Breast epithelium (tissue), 4 donors: ENCODE measurements around the gene NECAB3. TPM values are rescaled to one million over a fixed set of nuclear protein-coding genes. Genes with fewer than 3 reads are reported as not detected.
A peak's percentile ranks its signal among the peaks of the same experiment; 100 is the strongest.

Experiments
- DNase-seq, 2 donors: peaks; one replicate each; pipeline ENCODE4 v3.0.0-alpha.2; 2019; ENCODE audit warnings: low spot score in 2 of 2
- H3K27ac ChIP-seq, 2 donors: fragments of 200-600 bp; sonication (generic) in 1 of 2; one replicate each; pipeline ENCODE4 v1.5.1; 2016 to 2019; ENCODE audit warnings: mild to moderate bottlenecking in 1 of 2
- H3K27me3 ChIP-seq, 2 donors: fragments of 200-600 bp; sonication (generic) in 1 of 2; one replicate each; pipeline versions ENCODE4 v1.5.1 to v1.6.0; 2017 to 2019; ENCODE audit warnings: control low read depth in 1 of 2, mild to moderate bottlenecking in 1 of 2
- H3K36me3 ChIP-seq: fragments of 200-600 bp; one replicate; pipeline ENCODE4 v1.5.1; 2019
- H3K4me1 ChIP-seq, 2 donors: fragments of 200-600 bp; sonication (generic); one replicate each; pipeline ENCODE4 v1.5.1; 2016 to 2019; ENCODE audit warnings: control low read depth in 1 of 2
- H3K4me3 ChIP-seq, 3 donors: fragments of 200-600 bp; sonication (generic); 1 replicate in 2 of 3; 2 replicates in 1 of 3; pipeline ENCODE4 v1.5.1; 2016 to 2019; ENCODE audit warnings: mild to moderate bottlenecking in 3 of 3, moderate library complexity in 2 of 3
- H3K9me3 ChIP-seq, 2 donors: fragments of 200-600 bp; sonication (generic) in 1 of 2; one replicate each; pipeline ENCODE4 v1.5.1; 2016 to 2019; ENCODE audit warnings: control low read depth in 1 of 2
- CTCF ChIP-seq, 3 donors: fragments of 450-650 bp; IDR thresholded peaks; one replicate each; pipeline ENCODE4 v1.5.1; 2016 to 2017; ENCODE audit warnings: antibody characterized with exemption in 3 of 3, mild to moderate bottlenecking in 3 of 3, moderate library complexity in 3 of 3
- POLR2A ChIP-seq: fragments of 450-650 bp; IDR thresholded peaks from one replicate; pipeline ENCODE4 v1.6.1; 2016; ENCODE audit warnings: antibody characterized with exemption, mild to moderate bottlenecking, moderate library complexity
- POLR2AphosphoS5 ChIP-seq, 3 donors: sonication (generic); formaldehyde crosslinking; IDR thresholded peaks; one replicate each; pipeline ENCODE4 v1.6.1; 2017; ENCODE audit warnings: antibody characterized with exemption in 3 of 3
- intact Hi-C: fragments of 100-400 bp; cut with DNase I; formaldehyde crosslinking; loops from one replicate; pipeline ENCODE4 v1.15.1; 2023; ENCODE audit warnings: low total_unique reads
- total RNA-seq, 3 donors: library from RNA; depleted of rRNA; stranded (reverse); fragments of >200 nt; gene quantifications; one replicate each; pipeline ENCODE4 v1.1.0, GENCODE V29; 2016

The NECAB3 gene
- total RNA-seq, 3 donors from 2014 or later = 23.4 to 37.3 (median 28.5) TPM

- H3K27ac ChIP-seq = peak overlapping the region; percentile 89 to 90
- intact Hi-C loops = no loop called here
- H3K4me3 ChIP-seq = no peak overlapping the region
- H3K36me3 ChIP-seq = no peaks in the 10 kb centered on the region
- peaks cover 0 to 5% of the 10 kb centered on the region in 2 donors for H3K4me1 ChIP-seq
- DNase-seq = no peak
- no peaks in the 10 kb centered on the region for H3K9me3 ChIP-seq
- TF ChIP-seq POLR2A (no peak), CTCF (IDR thresholded peaks at IDR 0.05) (no peak), POLR2AphosphoS5 (IDR thresholded peaks at IDR 0.05) (no peak)
- H3K27me3 ChIP-seq = no peaks in the 10 kb centered on the region
These were observed 9.5 kb downstream of the NECAB3 start for GRCh38 chr20:33664762-33665144.

GRCh38 chr20:33664085-33664761, 10.0 kb downstream of the NECAB3 start:
- H3K4me3 ChIP-seq = peak overlapping the region; percentile 66 to 97 (median 72)
- no peaks in the 10 kb centered on the region for H3K9me3 ChIP-seq
- no peak for DNase-seq
- H3K36me3 ChIP-seq = no peaks in the 10 kb centered on the region
- H3K4me1 ChIP-seq = peaks cover 0 to 5% of the 10 kb centered on the region in 2 donors
- no peak for TF ChIP-seq POLR2AphosphoS5 (IDR thresholded peaks at IDR 0.05)
- no peak for TF ChIP-seq CTCF (IDR thresholded peaks at IDR 0.05)
- H3K27ac ChIP-seq = peak overlapping the region; percentile 89 to 90
- no peaks in the 10 kb centered on the region for H3K27me3 ChIP-seq
- intact Hi-C loops = no loop called here

- H3K4me1 ChIP-seq = peaks cover 0 to 5% of the 10 kb centered on the region in 2 donors
- no peaks in the 10 kb centered on the region for H3K9me3 ChIP-seq
- DNase-seq = peak in 1 of 2 donors; percentile 69
- intact Hi-C loops = no loop called here
- H3K36me3 ChIP-seq = no peaks in the 10 kb centered on the region
- H3K27ac ChIP-seq = peak overlapping the region; percentile 89 to 90
- H3K27me3 ChIP-seq = no peaks in the 10 kb centered on the region
- peak; percentile 9 to 49 (median 22) for TF ChIP-seq POLR2AphosphoS5 (IDR thresholded peaks at IDR 0.05)
- peak; percentile 49 for TF ChIP-seq POLR2A
- no peak for TF ChIP-seq CTCF (IDR thresholded peaks at IDR 0.05)
- peak overlapping the region; percentile 66 to 97 (median 72) for H3K4me3 ChIP-seq
These were observed 10.8 kb downstream of the NECAB3 start for GRCh38 chr20:33663161-33664084.

- DNase-seq = no peak
- intact Hi-C loops = no loop called here
- H3K4me1 ChIP-seq = peaks cover 0 to 5% of the 10 kb centered on the region in 2 donors
- no peaks in the 10 kb centered on the region for H3K9me3 ChIP-seq
- TF ChIP-seq CTCF (IDR thresholded peaks at IDR 0.05) = no peak
- no peak for TF ChIP-seq POLR2AphosphoS5 (IDR thresholded peaks at IDR 0.05)
- no peak for TF ChIP-seq POLR2A
- no peaks in the 10 kb centered on the region for H3K36me3 ChIP-seq
- H3K27ac ChIP-seq = peak within 1 kb of the TSS; percentile 89 to 90
- H3K4me3 ChIP-seq = peak within 1 kb of the TSS; percentile 66 to 97 (median 72)
- H3K27me3 ChIP-seq = no peaks in the 10 kb centered on the region
These were observed 12.1 kb downstream of the NECAB3 start, which contains the start of gene C20orf144 for GRCh38 chr20:33662172-33662571. Gene C20orf144, plus strand, starts transcription at chr20:33662327. Its CDS starts 19 bp downstream, at chr20:33662346.

- no peak for DNase-seq
- no peaks in the 10 kb centered on the region for H3K9me3 ChIP-seq
- H3K27ac ChIP-seq = no peak overlapping the region
- H3K4me3 ChIP-seq = no peak overlapping the region
- intact Hi-C loops = no loop called here
- H3K27me3 ChIP-seq = no peaks in the 10 kb centered on the region
- TF ChIP-seq CTCF (IDR thresholded peaks at IDR 0.05) (no peak), POLR2AphosphoS5 (IDR thresholded peaks at IDR 0.05) (no peak), POLR2A (no peak)
- H3K36me3 ChIP-seq = no peaks in the 10 kb centered on the region
- H3K4me1 ChIP-seq = peaks cover 0 to 5% of the 10 kb centered on the region in 2 donors
These were observed 13.6 kb downstream of the NECAB3 start for GRCh38 chr20:33660685-33661058.
